Left lung (tissue), 10 donors: Measurements from ENCODE around the gene CEP68. TPM values are rescaled to one million over a fixed set of nuclear protein-coding genes. Genes with fewer than 3 reads are reported as not detected.

Experiments used
- ATAC-seq: fragments of 200-7000 bp; cut with Tn5 transposase; one replicate; pipeline ENCODE4 v1.9.1; 2020; ENCODE audit warnings: moderate library complexity
- DNase-seq, 4 donors: peaks; one replicate each; pipeline ENCODE4 v3.0.0-alpha.2; 2013 to 2020
- H3K27ac ChIP-seq, 2 donors: fragments of 200-600 bp; sonication (generic) in 1 of 2; one replicate each; pipeline versions ENCODE4 v1.5.0 to v1.8.0; 2020 to 2021
- H3K27me3 ChIP-seq, 2 donors: fragments of 200-600 bp; sonication (generic) in 1 of 2; one replicate each; pipeline versions ENCODE4 v1.5.0 to v1.8.0; 2020 to 2021
- H3K36me3 ChIP-seq, 2 donors: fragments of 200-600 bp; sonication (generic) in 1 of 2; one replicate each; pipeline versions ENCODE4 v1.5.0 to v1.8.0; 2020 to 2021
- H3K4me1 ChIP-seq, 2 donors: fragments of 200-600 bp; one replicate each; pipeline ENCODE4 v1.8.0; 2021
- H3K4me3 ChIP-seq, 2 donors: fragments of 200-600 bp; sonication (generic) in 1 of 2; one replicate each; pipeline versions ENCODE4 v1.5.0 to v1.8.0; 2020 to 2021; ENCODE audit warnings: mild to moderate bottlenecking in 1 of 2
- H3K9me3 ChIP-seq, 2 donors: fragments of 200-600 bp; sonication (generic) in 1 of 2; one replicate each; pipeline versions ENCODE4 v1.5.0 to v1.8.0; 2020 to 2021
- intact Hi-C, 2 donors: fragments of 100-400 bp; cut with DNase I; formaldehyde crosslinking; loops; one replicate each; pipeline versions ENCODE4 v1.11.2 to v1.14.2; 2022
- polyA plus RNA-seq, 6 donors: library from polyadenylated mRNA; unstranded; fragments of 120-200 nt; gene quantifications; one replicate each; pipeline ENCODE4 v1.2.1, GENCODE V29; 2013; ENCODE audit not compliant: insufficient read length in 6 of 6
- total RNA-seq, 2 donors: library from RNA; stranded (reverse); fragmentation: NEBNext Ultra II Directional; extraction: Animal tissue kit (Norgen Biotek cat#: 25700); gene quantifications; one replicate each; pipeline ENCODE4 v1.2.1, GENCODE V29; 2021
- TF ChIP-seq, protein P1 (sequence below), 2 donors: fragments of 200-600 bp; sonication (generic) in 1 of 2; IDR thresholded peaks; one replicate each; pipeline versions ENCODE4 v1.5.0 to v1.8.0; 2021; ENCODE audit warnings: antibody characterized with exemption in 2 of 2
- donor health status: DM: no; HTN: yes; CAD: no.
- donor health status: DM: no; HTN: no; CAD: no.

The CEP68 gene
- total and polyA plus RNA-seq, 8 donors: 7.9 to 32.4 (median 30.2) TPM

GRCh38 chr2:65081232-65081685 is 25.0 kb downstream of the CEP68 start:
- H3K27ac ChIP-seq: peak overlapping the region in 1 of 2 donors; percentile 64
- H3K4me3 ChIP-seq: no peak overlapping the region
- DNase-seq: peak in 1 of 4 donors; percentile 56
- peaks cover 0 to 91% of the 10 kb centered on the region in 2 donors for H3K36me3 ChIP-seq
- ATAC-seq: peak; percentile 71
- H3K4me1 ChIP-seq: peaks cover 4 to 57% of the 10 kb centered on the region in 2 donors
- no peaks in the 10 kb centered on the region for H3K27me3 ChIP-seq
- intact Hi-C loops: no loop called here
- H3K9me3 ChIP-seq: no peaks in the 10 kb centered on the region
- TF ChIP-seq, protein P1, sequence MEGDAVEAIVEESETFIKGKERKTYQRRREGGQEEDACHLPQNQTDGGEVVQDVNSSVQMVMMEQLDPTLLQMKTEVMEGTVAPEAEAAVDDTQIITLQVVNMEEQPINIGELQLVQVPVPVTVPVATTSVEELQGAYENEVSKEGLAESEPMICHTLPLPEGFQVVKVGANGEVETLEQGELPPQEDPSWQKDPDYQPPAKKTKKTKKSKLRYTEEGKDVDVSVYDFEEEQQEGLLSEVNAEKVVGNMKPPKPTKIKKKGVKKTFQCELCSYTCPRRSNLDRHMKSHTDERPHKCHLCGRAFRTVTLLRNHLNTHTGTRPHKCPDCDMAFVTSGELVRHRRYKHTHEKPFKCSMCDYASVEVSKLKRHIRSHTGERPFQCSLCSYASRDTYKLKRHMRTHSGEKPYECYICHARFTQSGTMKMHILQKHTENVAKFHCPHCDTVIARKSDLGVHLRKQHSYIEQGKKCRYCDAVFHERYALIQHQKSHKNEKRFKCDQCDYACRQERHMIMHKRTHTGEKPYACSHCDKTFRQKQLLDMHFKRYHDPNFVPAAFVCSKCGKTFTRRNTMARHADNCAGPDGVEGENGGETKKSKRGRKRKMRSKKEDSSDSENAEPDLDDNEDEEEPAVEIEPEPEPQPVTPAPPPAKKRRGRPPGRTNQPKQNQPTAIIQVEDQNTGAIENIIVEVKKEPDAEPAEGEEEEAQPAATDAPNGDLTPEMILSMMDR (IDR thresholded peaks at IDR 0.05): no peak

GRCh38 chr2:65085148-65085547 is 28.9 kb downstream of the CEP68 start:
- H3K36me3 ChIP-seq: peaks cover 0 to 95% of the 10 kb centered on the region in 2 donors
- intact Hi-C loops: no loop called here

GRCh38 chr2:65092791-65093190 is 36.6 kb downstream of the CEP68 start:
- Histone ChIP-seq H3K4me1 (peaks cover 0 to 33% of the 10 kb centered on the region in 2 donors), H3K4me3 (no peak overlapping the region), H3K27me3 (no peaks in the 10 kb centered on the region), H3K36me3 (peaks cover 8 to 98% of the 10 kb centered on the region in 2 donors), H3K27ac (no peak overlapping the region), H3K9me3 (no peaks in the 10 kb centered on the region)
- DNase-seq: no peak
- TF ChIP-seq, protein P1 (IDR thresholded peaks at IDR 0.05): no peak
- intact Hi-C loops: no loop called here
- no peak for ATAC-seq

More at GRCh38 chr2:65085148-65085547, 28.9 kb downstream of the CEP68 start:
- no peak overlapping the region for H3K27ac ChIP-seq
- H3K4me1 ChIP-seq: peaks cover 0 to 64% of the 10 kb centered on the region in 2 donors
- TF ChIP-seq, protein P1 (IDR thresholded peaks at IDR 0.05): no peak
- no peaks in the 10 kb centered on the region for H3K27me3 ChIP-seq
- DNase-seq: no peak
- H3K9me3 ChIP-seq: no peaks in the 10 kb centered on the region
- ATAC-seq: no peak
- H3K4me3 ChIP-seq: no peak overlapping the region

- no peak overlapping the region for H3K27ac ChIP-seq
- intact Hi-C loops: no loop called here
- peaks cover 0 to 30% of the 10 kb centered on the region in 2 donors for H3K4me1 ChIP-seq
- H3K27me3 ChIP-seq: no peaks in the 10 kb centered on the region
- DNase-seq: no peak
- H3K4me3 ChIP-seq: no peak overlapping the region
- H3K36me3 ChIP-seq: peaks cover 8 to 95% of the 10 kb centered on the region in 2 donors
- TF ChIP-seq, protein P1 (IDR thresholded peaks at IDR 0.05): no peak
- ATAC-seq: no peak
- no peaks in the 10 kb centered on the region for H3K9me3 ChIP-seq
Observed at GRCh38 chr2:65093211-65093610, 37.0 kb downstream of the CEP68 start.

DNA sequence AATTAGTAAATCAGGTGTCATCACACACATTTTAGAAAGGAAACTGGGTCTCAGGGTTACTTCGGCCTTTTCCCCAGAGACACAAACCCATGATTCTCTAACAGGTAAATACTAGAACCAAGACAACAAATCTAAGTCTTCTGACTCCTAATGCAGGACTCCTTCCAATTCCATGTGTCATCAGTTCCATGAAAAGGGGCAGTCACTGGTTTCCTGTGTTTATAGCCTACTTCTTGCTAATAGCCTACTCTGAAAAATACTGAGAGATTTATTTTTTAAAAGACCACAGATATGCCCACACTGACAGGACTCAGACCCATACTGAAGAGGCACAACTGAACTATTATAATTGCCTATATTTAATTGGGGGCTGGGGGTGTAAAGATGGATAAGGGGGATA is 40.7 kb downstream of the CEP68 start:
- ATAC-seq (no peak), DNase-seq (no peak)
- Histone ChIP-seq H3K36me3 (peaks cover 0 to 93% of the 10 kb centered on the region in 2 donors), H3K9me3 (no peaks in the 10 kb centered on the region), H3K27ac (no peak overlapping the region), H3K4me3 (no peak overlapping the region), H3K27me3 (no peaks in the 10 kb centered on the region), H3K4me1 (peaks cover 0 to 25% of the 10 kb centered on the region in 2 donors)
- TF ChIP-seq, protein P1 (IDR thresholded peaks at IDR 0.05): no peak
- intact Hi-C loops: no loop called here
